Mammary epithelial cell (primary cell): ENCODE results near the gene CBFA2T3.

ENCODE experiments used
- EZH2 ChIP-seq: IDR thresholded peaks from 2 replicates; pipeline ENCODE4 v1.6.1; 2012; ENCODE audit warnings: low read length, inconsistent platforms, borderline replicate concordance
- TF ChIP-seq, protein P1 (sequence below), 2 donors: IDR thresholded peaks in 1 of 2; conservative IDR thresholded peaks in 1 of 2; 2 replicates each; pipeline ENCODE4 v1.5.1; 2011 to 2012; ENCODE audit warnings: inconsistent platforms in 2 of 2, low read length in 2 of 2, mild to moderate bottlenecking in 2 of 2, control low read depth in 1 of 2, low read depth in 1 of 2; ENCODE audit not compliant: insufficient read depth in 1 of 2; ENCODE audit errors: extremely low read depth in 1 of 2

GRCh38 chr16:89023151-89023551, 46.1 kb upstream of the CBFA2T3 start:
- TF ChIP-seq, protein P1, sequence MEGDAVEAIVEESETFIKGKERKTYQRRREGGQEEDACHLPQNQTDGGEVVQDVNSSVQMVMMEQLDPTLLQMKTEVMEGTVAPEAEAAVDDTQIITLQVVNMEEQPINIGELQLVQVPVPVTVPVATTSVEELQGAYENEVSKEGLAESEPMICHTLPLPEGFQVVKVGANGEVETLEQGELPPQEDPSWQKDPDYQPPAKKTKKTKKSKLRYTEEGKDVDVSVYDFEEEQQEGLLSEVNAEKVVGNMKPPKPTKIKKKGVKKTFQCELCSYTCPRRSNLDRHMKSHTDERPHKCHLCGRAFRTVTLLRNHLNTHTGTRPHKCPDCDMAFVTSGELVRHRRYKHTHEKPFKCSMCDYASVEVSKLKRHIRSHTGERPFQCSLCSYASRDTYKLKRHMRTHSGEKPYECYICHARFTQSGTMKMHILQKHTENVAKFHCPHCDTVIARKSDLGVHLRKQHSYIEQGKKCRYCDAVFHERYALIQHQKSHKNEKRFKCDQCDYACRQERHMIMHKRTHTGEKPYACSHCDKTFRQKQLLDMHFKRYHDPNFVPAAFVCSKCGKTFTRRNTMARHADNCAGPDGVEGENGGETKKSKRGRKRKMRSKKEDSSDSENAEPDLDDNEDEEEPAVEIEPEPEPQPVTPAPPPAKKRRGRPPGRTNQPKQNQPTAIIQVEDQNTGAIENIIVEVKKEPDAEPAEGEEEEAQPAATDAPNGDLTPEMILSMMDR (conservative IDR thresholded peaks at IDR 0.05 in 1 of 2, IDR thresholded peaks at IDR 0.05 in 1 of 2; ENCODE audit: extremely low read depth in 1 of 2, insufficient read depth in 1 of 2, low read depth in 1 of 2, low read length in 2 of 2), result no peak
- no peak for TF ChIP-seq EZH2
